ENCODE results near the gene SETBP1. TPM values are rescaled to one million over a fixed set of nuclear protein-coding genes. Genes with fewer than 3 reads are reported as not detected.

SETBP1 gene
- total RNA-seq, 1 experiment from 2014 or later = 0.23 TPM

DNA sequence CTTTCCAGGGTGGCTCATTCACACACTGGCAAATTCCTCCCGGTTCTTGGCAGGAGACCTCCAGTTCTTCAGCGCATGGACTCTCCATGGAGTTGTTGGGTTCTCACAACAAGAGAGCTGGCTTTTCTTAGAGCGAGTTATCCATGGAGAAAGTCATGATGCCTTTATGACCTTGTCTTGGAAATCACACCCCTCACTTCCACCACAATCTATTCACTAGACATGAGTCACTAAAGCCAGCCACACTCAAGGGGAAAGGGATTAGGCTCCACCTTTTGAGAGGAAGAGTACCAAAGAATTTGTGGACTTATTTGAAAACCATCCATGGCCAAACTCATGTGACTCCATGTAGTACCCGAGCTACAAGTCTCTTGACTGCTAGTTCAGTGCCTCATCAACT, 160.5 kb downstream of the SETBP1 start:
- TF ChIP-seq POLR2AphosphoS5 (IDR thresholded peaks at IDR 0.05; ENCODE audit: low read depth, low read length) = no peak
- TF ChIP-seq, protein P1, sequence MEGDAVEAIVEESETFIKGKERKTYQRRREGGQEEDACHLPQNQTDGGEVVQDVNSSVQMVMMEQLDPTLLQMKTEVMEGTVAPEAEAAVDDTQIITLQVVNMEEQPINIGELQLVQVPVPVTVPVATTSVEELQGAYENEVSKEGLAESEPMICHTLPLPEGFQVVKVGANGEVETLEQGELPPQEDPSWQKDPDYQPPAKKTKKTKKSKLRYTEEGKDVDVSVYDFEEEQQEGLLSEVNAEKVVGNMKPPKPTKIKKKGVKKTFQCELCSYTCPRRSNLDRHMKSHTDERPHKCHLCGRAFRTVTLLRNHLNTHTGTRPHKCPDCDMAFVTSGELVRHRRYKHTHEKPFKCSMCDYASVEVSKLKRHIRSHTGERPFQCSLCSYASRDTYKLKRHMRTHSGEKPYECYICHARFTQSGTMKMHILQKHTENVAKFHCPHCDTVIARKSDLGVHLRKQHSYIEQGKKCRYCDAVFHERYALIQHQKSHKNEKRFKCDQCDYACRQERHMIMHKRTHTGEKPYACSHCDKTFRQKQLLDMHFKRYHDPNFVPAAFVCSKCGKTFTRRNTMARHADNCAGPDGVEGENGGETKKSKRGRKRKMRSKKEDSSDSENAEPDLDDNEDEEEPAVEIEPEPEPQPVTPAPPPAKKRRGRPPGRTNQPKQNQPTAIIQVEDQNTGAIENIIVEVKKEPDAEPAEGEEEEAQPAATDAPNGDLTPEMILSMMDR (IDR thresholded peaks at IDR 0.05) = no peak
- no peak for TF ChIP-seq TCF7L2 (IDR thresholded peaks at IDR 0.05; ENCODE audit: low read depth, low read length)
- no peak for TF ChIP-seq SIN3A (IDR thresholded peaks at IDR 0.05; ENCODE audit: borderline replicate concordance, insufficient read depth, low read depth, low read length)
- TF ChIP-seq, protein P2, sequence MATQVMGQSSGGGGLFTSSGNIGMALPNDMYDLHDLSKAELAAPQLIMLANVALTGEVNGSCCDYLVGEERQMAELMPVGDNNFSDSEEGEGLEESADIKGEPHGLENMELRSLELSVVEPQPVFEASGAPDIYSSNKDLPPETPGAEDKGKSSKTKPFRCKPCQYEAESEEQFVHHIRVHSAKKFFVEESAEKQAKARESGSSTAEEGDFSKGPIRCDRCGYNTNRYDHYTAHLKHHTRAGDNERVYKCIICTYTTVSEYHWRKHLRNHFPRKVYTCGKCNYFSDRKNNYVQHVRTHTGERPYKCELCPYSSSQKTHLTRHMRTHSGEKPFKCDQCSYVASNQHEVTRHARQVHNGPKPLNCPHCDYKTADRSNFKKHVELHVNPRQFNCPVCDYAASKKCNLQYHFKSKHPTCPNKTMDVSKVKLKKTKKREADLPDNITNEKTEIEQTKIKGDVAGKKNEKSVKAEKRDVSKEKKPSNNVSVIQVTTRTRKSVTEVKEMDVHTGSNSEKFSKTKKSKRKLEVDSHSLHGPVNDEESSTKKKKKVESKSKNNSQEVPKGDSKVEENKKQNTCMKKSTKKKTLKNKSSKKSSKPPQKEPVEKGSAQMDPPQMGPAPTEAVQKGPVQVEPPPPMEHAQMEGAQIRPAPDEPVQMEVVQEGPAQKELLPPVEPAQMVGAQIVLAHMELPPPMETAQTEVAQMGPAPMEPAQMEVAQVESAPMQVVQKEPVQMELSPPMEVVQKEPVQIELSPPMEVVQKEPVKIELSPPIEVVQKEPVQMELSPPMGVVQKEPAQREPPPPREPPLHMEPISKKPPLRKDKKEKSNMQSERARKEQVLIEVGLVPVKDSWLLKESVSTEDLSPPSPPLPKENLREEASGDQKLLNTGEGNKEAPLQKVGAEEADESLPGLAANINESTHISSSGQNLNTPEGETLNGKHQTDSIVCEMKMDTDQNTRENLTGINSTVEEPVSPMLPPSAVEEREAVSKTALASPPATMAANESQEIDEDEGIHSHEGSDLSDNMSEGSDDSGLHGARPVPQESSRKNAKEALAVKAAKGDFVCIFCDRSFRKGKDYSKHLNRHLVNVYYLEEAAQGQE (IDR thresholded peaks at IDR 0.05; ENCODE audit: insufficient read depth in 1 of 2, low read depth in 2 of 2, low read length in 1 of 2) = no peak
- Histone ChIP-seq H3K4me1 (ENCODE audit: control insufficient read depth, insufficient read depth, low read length) (no peaks in the 10 kb centered on the region), H3K36me3 (ENCODE audit: control insufficient read depth, insufficient read depth, low read length) (no peaks in the 10 kb centered on the region), H3K27ac (ENCODE audit: low read length) (no peak overlapping the region), H3K4me3 (ENCODE audit: low read depth in 2 of 2, low read length in 2 of 2) (no peak overlapping the region), H3K9me3 (ENCODE audit: control insufficient read depth, insufficient read depth, low read depth, low read length) (no peaks in the 10 kb centered on the region), H3K27me3 (ENCODE audit: control insufficient read depth, insufficient read depth, low read length) (no peaks in the 10 kb centered on the region)
- in situ Hi-C loops (cut with HindIII; ENCODE audit: low pct_unique_long_range_greater_than_20kb, low sequenced_read_pairs) = no loop called here
- no TSS peak for BruUV-seq (replicated peaks)
- intact Hi-C loops (cut with micrococcal nuclease; ENCODE audit: unreplicated experiment) = no loop called here
- no peak for DNase-seq (ENCODE audit: low read depth, low spot score)
- ChIA-PET CTCF (no interaction called here), POLR2A (no interaction called here)
- no peak for ATAC-seq

DNA sequence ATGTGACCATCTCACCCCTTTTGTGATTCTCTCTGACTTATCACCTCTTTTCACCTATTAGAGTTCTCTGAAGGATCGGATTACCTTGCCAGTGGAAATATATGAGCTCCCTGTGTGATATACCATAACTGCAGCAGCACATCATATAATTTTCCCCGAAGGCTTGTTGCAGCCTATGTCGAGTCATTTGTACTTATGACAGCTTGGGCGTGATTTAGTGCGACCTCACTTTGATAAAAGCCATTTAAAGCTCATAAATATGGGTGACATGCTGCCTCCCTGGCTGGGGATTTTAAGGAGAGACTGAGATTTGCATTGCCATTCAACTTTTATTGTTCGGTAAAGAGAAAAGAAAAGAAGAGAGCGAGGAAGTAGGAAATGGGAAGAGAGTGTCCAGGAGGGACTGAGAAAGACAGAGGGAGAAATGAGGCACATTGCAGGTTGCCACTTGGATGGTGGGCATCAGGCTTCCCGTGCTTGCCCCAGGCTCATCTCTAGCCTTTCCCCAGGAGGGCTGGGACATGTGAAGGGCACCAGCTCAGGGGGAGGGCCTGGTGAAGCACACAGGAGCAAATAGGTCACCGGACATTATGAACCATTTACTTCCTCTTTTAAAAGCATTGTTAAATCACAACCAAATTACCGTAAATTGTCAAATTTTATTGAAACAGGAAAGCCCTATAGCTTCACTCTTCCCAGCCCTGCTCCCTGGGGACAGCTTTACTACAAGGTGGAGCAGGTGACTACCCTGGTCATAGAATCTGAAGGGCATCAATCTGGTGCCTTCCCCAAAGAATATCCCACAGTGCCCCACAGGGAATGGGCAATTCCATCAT, 161.3 kb downstream of the SETBP1 start:
- H3K4me3 ChIP-seq (ENCODE audit: low read depth in 2 of 2, low read length in 2 of 2) = no peak overlapping the region
- intact Hi-C loops (cut with micrococcal nuclease; ENCODE audit: unreplicated experiment) = no loop called here
- BruUV-seq (replicated peaks) = no TSS peak
- H3K27ac ChIP-seq (ENCODE audit: low read length) = no peak overlapping the region
- ATAC-seq (no peak), DNase-seq (ENCODE audit: low read depth, low spot score) (no peak)
- no peaks in the 10 kb centered on the region for H3K9me3 ChIP-seq (ENCODE audit: control insufficient read depth, insufficient read depth, low read depth, low read length)
- in situ Hi-C loops (cut with HindIII; ENCODE audit: low pct_unique_long_range_greater_than_20kb, low sequenced_read_pairs) = no loop called here
- ChIA-PET POLR2A (no interaction called here), CTCF (no interaction called here)
- no peaks in the 10 kb centered on the region for H3K27me3 ChIP-seq (ENCODE audit: control insufficient read depth, insufficient read depth, low read length)
- no peaks in the 10 kb centered on the region for H3K36me3 ChIP-seq (ENCODE audit: control insufficient read depth, insufficient read depth, low read length)
- no peaks in the 10 kb centered on the region for H3K4me1 ChIP-seq (ENCODE audit: control insufficient read depth, insufficient read depth, low read length)
- TF ChIP-seq SIN3A (IDR thresholded peaks at IDR 0.05; ENCODE audit: borderline replicate concordance, insufficient read depth, low read depth, low read length) (no peak), TCF7L2 (IDR thresholded peaks at IDR 0.05; ENCODE audit: low read depth, low read length) (no peak), POLR2AphosphoS5 (IDR thresholded peaks at IDR 0.05; ENCODE audit: low read depth, low read length) (no peak)
- TF ChIP-seq, protein P2 (IDR thresholded peaks at IDR 0.05; ENCODE audit: insufficient read depth in 1 of 2, low read depth in 2 of 2, low read length in 1 of 2) = no peak
- TF ChIP-seq, protein P1 (IDR thresholded peaks at IDR 0.05) = no peak
